Esophagus muscularis mucosa (tissue), 3 donors: ENCODE measurements around the gene NSDHL.

Experiments
- CTCF ChIP-seq, 3 experiments: fragments of 200-600 bp in 2 of 3; fragments of 450-650 bp in 1 of 3; sonication (generic) in 2 of 3; IDR thresholded peaks; one replicate each; pipeline ENCODE4 v1.5.1; 2017 to 2019; ENCODE audit warnings: antibody characterized with exemption in 3 of 3, mild to moderate bottlenecking in 2 of 3, moderate library complexity in 1 of 3
- POLR2A ChIP-seq: fragments of 450-650 bp; IDR thresholded peaks from one replicate; pipeline ENCODE4 v1.6.1; 2017; ENCODE audit warnings: antibody characterized with exemption, moderate library complexity, mild to moderate bottlenecking, low read depth

- TF ChIP-seq POLR2A (no peak), CTCF (IDR thresholded peaks at IDR 0.05) (no peak)
Measured at GRCh38 chrX:152895121-152895520, 64.3 kb downstream of the NSDHL start.
